Bone marrow (tissue), 2 donors: Measurements from ENCODE around the gene MCFD2.

Experiments
- DNase-seq, 2 donors: peaks; one replicate each; lab custom pipeline; 2025; lab: John Stamatoyannopoulos, UW

MCFD2 gene

GRCh38 chr2:46873604-46874068 is 42.0 kb downstream of the MCFD2 start:
- peak; percentile 32 to 80 for DNase-seq

GRCh38 chr2:46872902-46873603 is 42.6 kb downstream of the MCFD2 start:
- DNase-seq: no peak

DNA sequence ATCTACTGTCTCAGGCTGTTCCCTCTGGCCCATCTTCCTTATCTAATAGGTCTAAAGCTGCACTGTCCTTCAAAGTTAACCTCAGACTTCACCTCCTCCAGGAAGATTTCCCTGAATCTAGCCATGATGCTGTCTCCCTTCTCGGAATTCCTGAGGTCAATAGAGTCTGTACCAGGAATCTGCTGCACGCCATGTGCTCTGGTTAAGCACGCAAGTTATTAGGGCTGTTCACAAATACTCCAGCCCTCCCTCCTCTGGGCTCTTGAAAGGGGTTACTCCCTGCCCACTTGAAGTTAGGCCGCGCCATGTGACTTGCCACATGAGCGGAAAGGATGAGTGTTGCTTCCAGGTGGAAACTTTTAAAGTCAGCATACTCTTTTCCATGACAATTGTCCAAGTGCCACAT is 43.6 kb downstream of the MCFD2 start:
- no peak for DNase-seq

DNA sequence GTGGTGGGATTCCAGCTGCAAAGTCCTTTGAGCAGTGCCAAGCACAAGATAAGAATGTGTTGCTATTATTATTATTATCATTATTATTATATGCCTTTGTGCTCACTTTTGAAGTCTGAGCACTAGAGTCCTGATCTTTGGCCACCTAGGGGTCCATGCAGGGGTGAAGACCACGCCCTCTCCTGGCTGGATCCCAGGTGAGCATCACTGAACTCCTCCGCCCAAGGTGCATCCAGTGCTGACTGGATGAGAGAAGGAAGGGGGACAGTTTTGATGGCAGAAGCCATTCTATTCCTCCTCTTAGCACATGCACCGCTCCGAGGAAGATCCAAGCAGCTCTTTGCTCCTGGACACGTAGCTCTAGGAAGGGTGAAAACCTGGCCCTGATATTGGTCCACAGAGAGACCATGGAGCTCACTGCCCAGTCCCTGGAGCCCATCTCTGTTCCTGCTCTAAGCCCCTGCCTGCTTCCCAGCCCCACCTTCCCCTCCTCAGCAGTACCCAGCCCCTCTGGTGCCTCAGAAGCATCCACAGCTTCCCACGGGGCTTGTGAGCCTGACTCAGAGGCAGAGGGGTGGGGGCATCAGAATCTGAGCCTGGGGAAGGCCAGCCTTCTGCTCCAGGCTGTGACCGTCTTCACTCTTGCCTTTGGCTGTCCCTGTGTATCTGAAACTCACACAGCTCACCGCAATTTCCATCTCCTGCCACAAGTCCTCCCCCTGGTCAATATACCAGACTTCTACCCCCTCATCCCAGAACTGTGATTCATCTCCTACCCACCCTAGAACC is 45.4 kb downstream of the MCFD2 start:
- no peak for DNase-seq

DNA sequence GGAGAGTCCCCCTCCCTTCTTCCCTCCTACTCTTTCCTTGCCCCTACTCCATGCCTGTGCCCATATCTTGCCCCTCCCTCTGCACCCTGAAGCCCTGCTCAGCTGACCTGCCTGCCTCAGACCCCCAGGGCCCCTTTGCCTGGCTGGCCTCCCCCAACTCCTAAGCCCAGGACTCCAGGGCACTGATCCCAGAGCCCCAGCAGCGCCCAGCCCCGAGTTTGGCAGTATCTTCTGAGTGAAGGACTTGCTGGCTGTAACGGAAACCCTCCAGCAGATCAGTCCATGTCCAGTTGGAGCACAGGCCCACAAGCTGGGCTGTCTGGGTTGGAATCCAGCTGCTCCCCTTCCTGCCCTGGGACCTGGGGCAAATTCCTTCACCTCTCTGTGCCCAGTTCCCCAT is 46.0 kb downstream of the MCFD2 start:
- DNase-seq: no peak

DNA sequence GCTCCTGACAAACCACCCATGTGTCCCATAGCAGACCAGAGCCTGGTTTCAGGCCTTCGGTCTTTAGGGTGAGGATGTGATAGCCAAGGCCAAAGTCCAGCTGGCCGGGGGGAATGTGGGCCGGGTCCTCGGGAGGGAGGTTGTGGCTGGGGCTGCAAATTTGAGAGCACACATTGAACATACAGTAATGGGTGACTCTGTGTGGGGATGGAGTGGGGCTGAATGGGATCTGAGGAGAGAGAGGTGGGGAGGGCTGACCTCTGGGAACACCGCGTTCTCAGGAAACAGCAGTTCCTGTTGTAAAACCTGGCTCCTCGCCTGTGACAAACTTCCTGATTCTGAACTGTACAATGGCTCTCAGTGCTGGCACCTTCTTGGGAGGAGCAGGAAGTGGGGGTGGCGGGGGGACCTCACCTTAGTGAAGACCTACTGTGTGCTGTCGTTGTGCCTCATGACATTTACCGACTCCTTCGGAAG is 48.8 kb downstream of the MCFD2 start:
- DNase-seq: peak in 1 of 2 donors; percentile 22

DNA sequence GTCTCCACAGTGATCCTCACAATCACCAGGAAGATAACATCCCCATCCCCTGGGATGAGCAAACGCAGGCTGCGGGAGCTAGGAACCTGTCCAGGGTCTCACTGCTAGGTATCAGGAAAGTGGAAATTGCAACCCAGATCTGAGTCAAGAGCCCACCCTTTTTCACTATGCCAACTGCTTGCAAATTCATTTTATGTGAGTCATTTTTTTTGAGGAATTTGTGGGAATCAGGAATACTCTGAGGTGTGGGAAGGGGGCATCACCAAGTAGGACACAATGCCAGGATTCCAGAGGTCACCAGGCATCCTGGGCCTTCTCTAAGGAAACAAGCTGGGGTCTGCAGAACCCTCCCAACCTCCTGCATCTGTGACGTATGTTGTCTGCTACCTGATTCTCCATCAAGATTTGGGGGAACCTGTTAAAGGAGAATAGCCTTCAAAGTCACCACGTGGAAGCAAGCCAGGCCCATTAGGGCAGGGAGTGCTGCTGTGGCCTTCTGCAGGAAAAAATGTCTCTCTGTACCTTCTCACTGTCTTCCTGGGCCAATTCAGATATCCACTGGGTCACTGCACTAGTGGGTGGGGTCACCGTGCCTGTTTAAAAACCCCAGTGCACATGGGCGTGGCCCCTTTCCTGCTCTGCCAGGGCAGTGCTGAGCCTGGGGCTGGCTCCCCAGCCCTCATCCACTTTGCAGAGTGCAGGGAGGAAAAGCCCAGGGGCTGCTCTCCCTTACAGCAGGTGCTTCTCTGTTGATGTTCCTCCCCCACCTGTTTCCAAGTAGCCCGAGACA is 50.2 kb downstream of the MCFD2 start:
- no peak for DNase-seq

DNA sequence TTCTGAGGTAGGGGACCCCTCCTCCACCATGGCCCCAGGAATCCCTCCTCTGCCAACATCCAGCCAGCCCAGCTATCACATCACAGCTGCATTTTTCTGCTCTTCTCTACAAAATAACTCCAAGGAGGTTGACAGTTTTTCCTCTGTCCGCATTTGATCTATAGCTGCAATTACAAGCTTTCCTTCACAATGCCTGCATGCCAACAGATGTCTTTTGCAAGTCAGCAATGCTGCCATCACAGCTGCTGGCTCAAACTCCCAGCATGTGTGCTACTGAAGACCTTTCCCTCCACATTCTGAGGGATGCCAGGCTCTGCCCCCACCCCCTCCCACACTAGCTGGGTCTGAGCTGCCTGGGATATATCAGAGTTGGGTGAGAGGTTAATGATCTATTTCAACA is 51.7 kb downstream of the MCFD2 start:
- no peak for DNase-seq

- DNase-seq: no peak
These were observed 53.1 kb downstream of the MCFD2 start for GRCh38 chr2:46862514-46862913.

GRCh38 chr2:46861916-46862315 is 53.7 kb downstream of the MCFD2 start:
- no peak for DNase-seq

DNA sequence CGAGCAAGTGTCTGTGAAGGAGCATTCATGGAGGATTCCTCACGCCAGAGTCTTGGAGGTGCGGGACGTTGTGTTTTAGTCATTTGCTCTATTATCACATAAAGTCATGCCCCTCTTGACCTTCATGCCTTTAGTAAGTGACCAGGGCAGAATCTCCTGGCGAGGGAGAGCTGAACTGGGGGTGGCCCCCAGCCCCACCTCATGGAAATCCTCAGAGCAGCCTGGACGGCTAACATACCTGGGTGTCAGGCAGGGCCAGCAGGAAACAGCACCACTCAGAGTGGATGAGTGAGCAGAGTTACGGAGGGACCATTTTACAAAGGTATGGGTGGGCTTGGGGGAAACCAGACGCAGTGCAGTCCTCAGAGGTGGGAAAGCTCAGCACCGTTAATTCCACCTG is 56.1 kb downstream of the MCFD2 start:
- no peak for DNase-seq

DNA sequence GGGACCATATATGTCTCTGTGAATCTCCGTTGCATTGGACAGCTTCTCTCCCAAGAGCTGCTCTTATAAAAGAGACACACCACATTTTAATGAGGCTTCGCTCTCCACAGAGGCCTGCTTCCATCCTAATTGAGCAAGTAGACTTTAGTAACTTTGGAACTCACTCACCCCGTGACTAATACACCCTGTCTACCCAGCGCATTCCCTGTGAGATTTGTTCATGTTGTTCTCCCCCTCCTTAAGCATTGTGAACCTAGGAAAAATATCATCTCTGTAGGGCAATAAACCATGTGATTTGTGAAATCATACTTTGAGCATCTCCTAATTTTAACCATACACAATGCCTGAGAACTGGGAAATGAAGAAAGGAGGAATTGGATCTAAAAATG is 56.9 kb downstream of the MCFD2 start:
- no peak for DNase-seq

GRCh38 chr2:46857871-46858701 is 57.5 kb downstream of the MCFD2 start:
- no peak for DNase-seq

GRCh38 chr2:46856336-46856735 is 59.3 kb downstream of the MCFD2 start:
- DNase-seq: no peak

DNA sequence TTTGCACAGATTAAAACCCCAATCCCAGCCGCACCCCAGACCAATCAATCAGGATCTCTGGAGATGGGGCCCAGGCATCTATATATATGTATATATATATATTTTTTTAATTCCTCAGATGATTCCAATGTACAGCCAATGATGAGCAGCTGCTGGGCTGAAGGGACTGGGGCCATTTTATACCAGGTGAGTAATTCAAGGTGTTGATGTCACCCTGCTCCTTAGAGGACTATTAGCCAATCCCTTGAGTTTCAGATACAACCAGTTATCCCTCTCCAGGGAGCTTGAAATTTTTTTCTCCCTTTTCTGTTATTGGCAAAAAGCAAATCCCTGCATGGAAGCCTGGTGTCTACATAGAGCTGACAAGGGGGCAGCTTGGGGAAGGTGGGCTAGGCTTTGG is 59.8 kb downstream of the MCFD2 start:
- DNase-seq: no peak

DNA sequence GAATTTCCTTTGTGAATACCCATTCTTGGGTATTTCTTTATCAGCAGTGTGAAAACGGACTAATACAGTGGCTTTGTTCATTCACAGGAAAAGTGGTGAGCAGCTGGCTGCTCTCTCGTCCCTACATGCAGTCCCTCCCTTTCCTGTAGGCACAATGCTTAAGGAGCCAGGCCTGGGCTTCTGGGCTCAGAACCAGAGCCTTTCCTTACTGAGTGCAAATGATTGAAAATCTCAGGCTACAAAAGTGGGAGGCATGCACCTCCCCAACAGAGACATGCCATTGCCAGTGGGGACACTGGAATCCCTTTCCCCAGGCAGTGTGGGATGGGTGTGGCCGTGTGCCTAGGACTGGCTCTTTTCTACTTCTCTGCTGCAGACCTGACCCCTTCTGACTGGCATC is 61.3 kb downstream of the MCFD2 start:
- DNase-seq: no peak

- no peak for DNase-seq
These were observed 63.0 kb downstream of the MCFD2 start for GRCh38 chr2:46852598-46852997.

GRCh38 chr2:46852124-46852523 is 63.5 kb downstream of the MCFD2 start:
- no peak for DNase-seq
